ENCODE results near the gene KRTAP12-2. TPM values are rescaled to one million over a fixed set of nuclear protein-coding genes. Genes with fewer than 3 reads are reported as not detected.
"Not testable (repeated sequence)": the region's sequence is repeated elsewhere in the genome, so short reads cannot be mapped to it uniquely, and the experiment has no call there.

KRTAP12-2 gene
- total RNA-seq, 2 donors from 2014 or later = not detected

DNA sequence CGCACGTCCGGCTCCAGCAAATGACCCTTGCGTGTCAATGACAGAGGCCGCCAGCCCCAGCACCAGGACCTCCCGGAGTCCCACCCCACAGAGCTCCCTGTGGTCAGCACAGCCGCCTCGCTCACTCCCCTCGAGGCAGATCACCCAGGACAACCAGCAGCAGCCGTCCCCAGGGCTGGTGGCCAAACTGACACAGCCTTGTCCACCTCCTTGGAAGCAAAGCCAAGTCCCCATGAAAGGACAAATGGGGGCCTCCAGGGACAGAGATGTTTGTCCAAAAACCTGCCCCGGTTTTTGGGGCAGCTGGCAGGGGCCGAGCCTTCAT lies 27.4 kb downstream of the KRTAP12-2 start:
- H3K27ac Mint-ChIP-seq = no peak overlapping the region
- peaks cover 10% of the 10 kb centered on the region for H3K27me3 Mint-ChIP-seq
- no peak overlapping the region for H3K4me3 Mint-ChIP-seq
- no peak for ATAC-seq (replicated peaks)
- peaks cover 5% of the 10 kb centered on the region for H3K4me1 Mint-ChIP-seq
- H3K9me3 Mint-ChIP-seq = peaks cover 17% of the 10 kb centered on the region
- no peaks in the 10 kb centered on the region for H3K36me3 Mint-ChIP-seq (ENCODE audit: low read depth)

DNA sequence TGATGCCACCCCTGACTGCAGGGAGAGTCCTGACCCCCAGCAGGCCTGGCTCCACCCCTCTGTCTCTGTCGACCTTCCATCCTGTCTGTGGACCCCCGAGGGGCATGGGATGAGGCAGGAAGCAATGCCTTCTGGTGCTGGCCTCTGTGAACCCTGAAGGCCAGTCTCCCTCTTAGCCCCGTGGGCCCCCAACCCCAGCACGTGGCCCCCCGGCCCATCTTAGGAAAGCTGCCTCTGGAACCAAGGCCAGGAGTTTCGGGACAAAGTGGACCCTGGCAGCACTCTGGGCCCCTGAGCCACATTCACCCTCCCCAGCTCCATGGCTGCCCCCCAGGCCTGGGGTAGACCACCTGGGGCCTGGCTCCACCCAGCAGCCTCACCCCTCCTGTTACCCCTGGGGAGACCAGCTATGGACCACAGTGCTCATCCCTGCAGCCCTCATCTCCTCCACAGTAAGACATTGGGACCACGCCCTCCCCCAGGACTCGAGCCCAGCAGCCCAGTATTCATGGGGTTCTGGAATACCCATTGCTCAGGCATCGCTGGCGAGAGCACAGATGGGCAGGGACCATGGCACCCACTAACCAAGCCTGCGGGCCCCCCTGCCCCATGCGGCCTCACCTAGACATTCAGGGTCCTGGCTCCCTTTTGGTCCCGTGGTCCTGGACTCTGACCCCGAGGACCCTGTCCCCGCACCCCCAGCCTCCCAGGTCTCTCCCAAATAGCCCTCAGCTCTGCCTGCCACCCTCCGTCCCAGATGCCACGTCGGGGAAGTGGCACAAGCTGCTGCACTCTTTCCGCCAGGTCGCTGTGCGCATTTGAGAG lies 28.0 kb downstream of the KRTAP12-2 start:
- not testable (repeated sequence) for H3K36me3 Mint-ChIP-seq (ENCODE audit: low read depth); H3K4me1 Mint-ChIP-seq; H3K27ac Mint-ChIP-seq; ATAC-seq (replicated peaks); H3K4me3 Mint-ChIP-seq; H3K27me3 Mint-ChIP-seq
- H3K9me3 Mint-ChIP-seq = peaks cover 13% of the 10 kb centered on the region

DNA sequence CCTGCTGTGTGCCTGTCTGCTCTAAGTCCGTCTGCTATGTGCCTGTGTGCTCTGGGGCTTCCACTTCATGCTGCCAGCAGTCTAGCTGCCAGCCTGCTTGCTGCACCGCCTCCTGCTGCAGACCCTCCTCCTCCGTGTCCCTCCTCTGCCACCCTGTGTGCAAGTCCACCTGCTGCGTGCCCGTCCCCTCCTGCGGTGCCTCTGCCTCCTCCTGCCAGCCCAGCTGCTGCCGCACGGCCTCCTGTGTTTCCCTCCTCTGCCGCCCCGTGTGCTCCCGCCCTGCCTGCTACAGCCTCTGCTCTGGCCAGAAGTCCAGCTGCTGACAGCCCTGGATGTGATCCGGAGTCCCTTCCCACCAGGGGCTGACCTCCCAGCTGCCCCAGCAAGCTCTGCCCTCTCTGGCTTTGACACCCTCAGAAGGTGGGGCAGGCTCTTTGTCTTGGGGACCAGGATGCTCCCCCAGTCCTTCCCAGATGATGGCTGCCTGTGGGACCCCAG lies 28.8 kb downstream of the KRTAP12-2 start:
- H3K4me3 Mint-ChIP-seq; H3K27ac Mint-ChIP-seq; H3K36me3 Mint-ChIP-seq (ENCODE audit: low read depth); H3K9me3 Mint-ChIP-seq; H3K27me3 Mint-ChIP-seq; H3K4me1 Mint-ChIP-seq; ATAC-seq (replicated peaks): not testable (repeated sequence)

DNA sequence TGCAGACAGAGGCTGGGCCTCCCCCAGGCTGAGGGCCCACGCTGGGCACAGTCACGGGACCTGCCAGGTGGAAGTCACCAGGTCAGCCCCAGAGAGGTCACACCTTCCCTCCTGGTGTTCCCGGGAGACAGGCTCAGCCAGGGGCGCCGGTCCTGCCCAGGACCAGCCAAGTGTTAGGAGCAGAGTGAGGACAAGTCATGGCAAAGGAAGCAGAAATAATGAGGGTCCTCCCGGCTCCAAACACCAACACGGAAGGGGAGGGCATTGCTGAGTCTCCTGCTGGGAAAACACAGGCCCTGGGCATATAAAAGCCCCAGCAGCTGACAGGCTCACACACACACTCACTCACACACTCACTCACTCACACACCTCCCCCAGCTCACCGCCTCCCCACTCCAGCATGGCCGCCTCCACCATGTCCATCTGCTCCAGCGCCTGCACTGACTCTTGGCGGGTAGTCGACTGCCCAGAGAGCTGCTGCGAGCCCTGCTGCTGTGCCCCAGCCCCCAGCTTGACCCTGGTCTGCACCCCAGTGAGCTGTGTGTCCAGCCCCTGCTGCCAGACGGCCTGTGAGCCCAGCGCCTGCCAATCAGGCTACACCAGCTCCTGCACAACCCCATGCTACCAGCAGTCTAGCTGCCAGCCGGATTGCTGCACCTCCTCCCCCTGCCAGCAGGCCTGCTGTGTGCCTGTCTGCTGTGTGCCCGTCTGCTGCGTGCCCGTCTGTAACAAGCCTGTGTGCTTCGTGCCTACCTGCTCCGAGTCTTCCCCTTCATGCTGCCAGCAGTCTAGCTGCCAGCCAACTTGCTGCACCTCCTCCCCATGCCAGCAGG lies 29.5 kb downstream of the KRTAP12-2 start, which contains the start of gene KRTAP10-10:
Gene KRTAP10-10, plus strand, starts transcription at position 339 of the 833 bp plus-strand sequence. Its CDS starts 62 bp downstream, at position 401.
- Mint-ChIP-seq H3K4me3 (no peak within 1 kb of the TSS), H3K27ac (no peak within 1 kb of the TSS), H3K36me3 (ENCODE audit: low read depth) (no peaks in the 10 kb centered on the region), H3K4me1 (peaks cover 5% of the 10 kb centered on the region), H3K9me3 (peaks cover 9% of the 10 kb centered on the region), H3K27me3 (peaks cover 10% of the 10 kb centered on the region)
- ATAC-seq (replicated peaks) = no peak

DNA sequence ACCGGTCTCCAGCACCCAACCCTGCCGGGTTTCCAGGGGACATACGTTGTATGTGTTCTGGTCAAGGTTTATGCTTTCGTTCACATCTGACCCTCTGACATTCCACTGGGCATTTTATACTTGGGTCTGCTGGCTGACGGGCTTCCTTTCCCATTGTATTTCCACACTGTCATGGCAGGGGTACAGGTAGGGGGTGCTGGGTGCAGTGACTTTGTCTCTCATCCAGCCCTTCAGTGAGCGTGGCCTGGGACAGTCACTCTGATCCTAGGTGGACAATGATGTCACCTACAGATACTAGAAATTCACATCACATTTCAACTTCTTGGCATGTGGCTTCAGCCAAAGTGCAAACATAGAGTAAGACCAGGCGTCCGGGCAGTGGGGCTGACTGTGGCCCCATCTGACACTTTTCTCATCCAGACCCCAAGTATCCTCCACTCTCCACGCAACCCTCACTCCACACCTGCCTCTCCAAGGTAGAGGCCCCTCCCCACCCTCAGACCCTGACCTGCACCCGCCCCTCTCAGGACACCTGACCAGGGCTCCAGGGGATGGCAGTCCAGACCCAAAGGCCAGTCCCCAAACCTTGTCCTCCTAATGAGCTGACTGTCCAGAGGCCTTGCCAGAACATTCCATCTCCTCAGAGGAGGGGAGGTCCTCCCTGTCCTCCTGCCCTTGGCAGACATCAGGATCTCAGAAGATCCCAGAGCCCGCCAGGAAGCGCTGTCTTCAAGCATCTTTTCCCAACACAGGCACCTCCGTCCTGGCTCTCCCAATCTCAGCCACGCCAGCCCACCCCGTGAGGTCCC lies 30.3 kb downstream of the KRTAP12-2 start:
- Mint-ChIP-seq H3K27ac (no peak overlapping the region), H3K27me3 (peaks cover 10% of the 10 kb centered on the region), H3K36me3 (ENCODE audit: low read depth) (no peaks in the 10 kb centered on the region), H3K4me3 (no peak overlapping the region), H3K4me1 (peaks cover 5% of the 10 kb centered on the region), H3K9me3 (peaks cover 15% of the 10 kb centered on the region)
- ATAC-seq (replicated peaks) = no peak

DNA sequence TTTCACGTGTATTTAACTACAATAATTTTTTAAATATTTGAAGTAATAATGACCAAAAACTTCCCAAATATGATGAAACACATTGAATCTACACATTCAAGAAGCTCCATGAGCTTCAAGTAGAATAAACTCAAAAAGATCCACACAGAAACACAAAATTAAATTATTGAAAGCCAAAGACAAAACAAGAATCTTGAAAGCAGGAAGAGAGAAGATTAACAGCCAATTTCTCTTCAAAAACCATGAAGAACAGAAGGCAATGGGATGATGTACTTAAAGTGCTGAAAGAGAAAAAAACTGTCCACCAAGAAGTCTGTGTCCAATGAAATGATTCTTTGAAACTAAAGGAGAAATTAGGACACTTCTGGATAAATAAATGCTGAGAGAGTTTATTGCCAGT lies 34.7 kb downstream of the KRTAP12-2 start:
- H3K9me3 Mint-ChIP-seq = peaks cover 26% of the 10 kb centered on the region
- H3K27me3 Mint-ChIP-seq = no peaks in the 10 kb centered on the region
- ATAC-seq (replicated peaks) = no peak
- no peaks in the 10 kb centered on the region for H3K36me3 Mint-ChIP-seq (ENCODE audit: low read depth)
- H3K27ac Mint-ChIP-seq = no peak overlapping the region
- H3K4me3 Mint-ChIP-seq = no peak overlapping the region
- peaks cover 20% of the 10 kb centered on the region for H3K4me1 Mint-ChIP-seq

DNA sequence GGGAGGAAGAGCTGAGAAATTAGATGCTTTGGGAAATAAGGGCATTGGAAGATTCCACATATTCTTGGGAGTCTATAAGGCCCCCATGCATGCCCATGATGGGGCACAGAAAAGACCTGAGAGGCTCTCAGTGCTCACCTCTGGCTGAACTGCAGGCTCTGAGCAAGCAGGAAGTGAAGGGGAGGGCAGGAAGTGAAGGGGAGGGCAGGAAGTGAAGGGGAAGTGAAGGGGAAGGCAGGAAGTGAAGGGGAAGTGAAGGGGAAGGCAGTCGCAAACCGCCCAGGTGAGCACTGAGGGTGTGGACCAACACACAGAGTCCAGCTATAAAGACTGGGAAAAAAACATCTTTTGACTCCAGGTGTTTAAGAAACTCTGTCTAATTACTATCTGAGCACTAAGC lies 36.3 kb downstream of the KRTAP12-2 start:
- ATAC-seq (replicated peaks) = no peak
- Mint-ChIP-seq H3K36me3 (ENCODE audit: low read depth) (no peaks in the 10 kb centered on the region), H3K4me1 (peaks cover 20% of the 10 kb centered on the region), H3K9me3 (peaks cover 26% of the 10 kb centered on the region), H3K27ac (peak overlapping the region; percentile 11), H3K4me3 (no peak overlapping the region), H3K27me3 (no peaks in the 10 kb centered on the region)

DNA sequence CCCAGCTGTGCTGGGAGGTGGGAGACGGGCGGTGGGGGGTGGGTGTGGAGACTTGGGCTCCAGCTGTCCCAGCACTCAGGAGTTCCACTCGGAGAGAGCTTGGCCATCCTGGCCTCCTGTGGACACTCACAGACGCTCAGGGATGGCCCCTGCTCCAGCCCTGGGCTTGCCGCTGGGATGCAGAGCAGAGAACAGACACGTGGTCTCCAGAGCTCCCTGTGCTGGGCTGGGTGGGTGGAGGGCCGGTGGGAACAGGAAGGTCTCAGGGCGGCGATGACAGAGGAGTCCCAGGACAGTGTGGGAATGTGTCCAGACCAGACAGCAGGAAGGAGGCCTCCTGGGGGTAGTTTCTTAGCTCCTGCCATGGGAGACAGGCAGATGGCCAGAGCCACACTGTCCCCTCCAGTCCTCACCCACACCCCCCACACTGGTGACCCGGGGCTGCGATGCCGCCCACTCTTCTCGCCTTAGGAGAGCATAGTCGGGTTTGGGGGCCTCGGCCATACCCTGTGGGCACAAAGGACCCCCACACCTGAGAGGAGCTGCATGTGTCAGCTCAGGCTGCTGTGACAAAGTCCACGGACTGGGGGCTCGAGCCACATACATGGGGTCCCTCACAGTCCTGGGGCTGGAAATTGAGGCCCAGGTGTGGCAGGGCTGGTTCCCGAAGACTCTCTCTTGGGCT lies 37.9 kb downstream of the KRTAP12-2 start:
- H3K27ac Mint-ChIP-seq = no peak overlapping the region
- peaks cover 36% of the 10 kb centered on the region for H3K9me3 Mint-ChIP-seq
- no peak for ATAC-seq (replicated peaks)
- no peaks in the 10 kb centered on the region for H3K36me3 Mint-ChIP-seq (ENCODE audit: low read depth)
- H3K4me3 Mint-ChIP-seq = no peak overlapping the region
- no peaks in the 10 kb centered on the region for H3K27me3 Mint-ChIP-seq
- peaks cover 20% of the 10 kb centered on the region for H3K4me1 Mint-ChIP-seq

DNA sequence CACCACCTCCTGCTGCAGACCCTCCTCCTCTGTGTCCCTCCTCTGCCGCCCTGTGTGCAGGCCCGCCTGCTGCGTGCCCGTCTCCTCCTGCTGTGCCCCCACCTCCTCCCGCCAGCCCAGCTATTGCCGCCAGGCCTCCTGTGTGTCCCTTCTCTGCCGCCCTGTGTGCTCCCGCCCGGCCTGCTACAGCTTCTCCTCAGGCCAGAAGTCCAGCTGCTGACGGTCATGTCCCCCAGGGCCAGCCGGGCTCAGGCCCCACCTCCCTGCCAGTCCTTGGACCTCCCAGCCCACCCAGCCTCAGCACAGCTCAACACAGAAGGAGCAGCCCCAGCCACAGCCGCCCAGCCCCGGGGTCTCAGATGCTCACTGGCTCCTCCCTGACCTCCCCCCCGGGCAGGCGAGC lies 38.9 kb downstream of the KRTAP12-2 start:
- not testable (repeated sequence) for H3K27me3 Mint-ChIP-seq; H3K36me3 Mint-ChIP-seq (ENCODE audit: low read depth); ATAC-seq (replicated peaks); H3K27ac Mint-ChIP-seq; H3K4me3 Mint-ChIP-seq
- Mint-ChIP-seq H3K9me3 (peaks cover 42% of the 10 kb centered on the region), H3K4me1 (peaks cover 20% of the 10 kb centered on the region)

DNA sequence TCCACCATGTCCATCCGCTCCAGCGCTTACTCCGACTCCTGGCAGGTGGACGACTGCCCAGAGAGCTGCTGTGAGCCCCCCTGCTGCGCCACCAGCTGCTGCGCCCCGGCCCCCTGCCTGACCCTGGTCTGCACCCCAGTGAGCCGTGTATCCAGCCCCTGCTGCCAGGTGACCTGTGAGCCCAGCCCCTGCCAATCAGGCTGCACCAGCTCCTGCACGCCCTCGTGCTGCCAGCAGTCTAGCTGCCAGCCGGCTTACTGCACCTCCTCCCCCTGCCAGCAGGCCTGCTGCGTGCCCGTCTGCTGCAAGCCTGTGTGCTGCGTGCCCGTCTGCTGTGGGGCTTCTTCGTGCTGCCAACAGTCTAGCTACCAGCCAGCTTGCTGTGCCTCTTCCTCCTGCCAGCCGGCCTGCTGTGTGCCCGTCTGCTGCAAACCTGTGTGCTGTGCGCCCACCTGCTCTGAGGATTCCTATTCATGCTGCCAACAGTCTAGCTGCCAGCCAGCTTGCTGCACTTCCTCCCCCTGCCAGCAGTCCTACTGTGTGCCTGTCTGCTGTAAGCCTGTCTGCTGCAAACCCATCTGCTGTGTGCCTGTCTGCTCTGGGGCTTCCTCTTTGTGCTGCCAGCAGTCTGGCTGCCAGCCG lies 39.4 kb downstream of the KRTAP12-2 start:
- peaks cover 41% of the 10 kb centered on the region for H3K9me3 Mint-ChIP-seq
- not testable (repeated sequence) for H3K27ac Mint-ChIP-seq; ATAC-seq (replicated peaks); H3K4me3 Mint-ChIP-seq; H3K36me3 Mint-ChIP-seq (ENCODE audit: low read depth); H3K27me3 Mint-ChIP-seq
- peaks cover 20% of the 10 kb centered on the region for H3K4me1 Mint-ChIP-seq

DNA sequence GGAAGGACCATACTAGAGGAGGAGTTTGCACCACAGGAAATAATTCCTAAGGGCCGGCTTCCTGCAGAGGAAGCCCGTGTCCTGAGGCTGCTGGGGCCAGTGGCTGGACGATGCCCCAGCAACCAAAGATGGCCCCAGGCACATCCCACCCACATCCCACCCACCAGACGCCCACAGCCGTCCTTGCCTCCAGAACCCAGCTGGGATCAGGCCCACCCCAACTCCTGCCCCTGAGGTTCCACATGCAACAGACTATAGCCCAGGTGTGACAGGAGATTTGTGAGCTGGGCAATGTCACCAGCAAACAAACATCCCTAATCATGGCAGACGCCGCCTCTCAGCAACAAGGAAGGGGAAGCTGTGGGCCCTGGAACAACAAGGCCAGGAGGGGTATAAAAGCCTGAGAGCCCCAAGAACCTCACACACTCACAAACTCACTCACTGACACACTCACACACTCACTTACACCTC lies 40.0 kb downstream of the KRTAP12-2 start, which contains the start of gene KRTAP10-9:
Gene KRTAP10-9, plus strand, starts transcription at position 421 of the 471 bp plus-strand sequence. CDS start 79 bp downstream, outside the sequence.
- H3K27ac Mint-ChIP-seq = no peak within 1 kb of the TSS
- peaks cover 35% of the 10 kb centered on the region for H3K9me3 Mint-ChIP-seq
- H3K36me3 Mint-ChIP-seq (ENCODE audit: low read depth) = no peaks in the 10 kb centered on the region
- ATAC-seq (replicated peaks) = no peak
- peaks cover 20% of the 10 kb centered on the region for H3K4me1 Mint-ChIP-seq
- H3K27me3 Mint-ChIP-seq = no peaks in the 10 kb centered on the region
- no peak within 1 kb of the TSS for H3K4me3 Mint-ChIP-seq

DNA sequence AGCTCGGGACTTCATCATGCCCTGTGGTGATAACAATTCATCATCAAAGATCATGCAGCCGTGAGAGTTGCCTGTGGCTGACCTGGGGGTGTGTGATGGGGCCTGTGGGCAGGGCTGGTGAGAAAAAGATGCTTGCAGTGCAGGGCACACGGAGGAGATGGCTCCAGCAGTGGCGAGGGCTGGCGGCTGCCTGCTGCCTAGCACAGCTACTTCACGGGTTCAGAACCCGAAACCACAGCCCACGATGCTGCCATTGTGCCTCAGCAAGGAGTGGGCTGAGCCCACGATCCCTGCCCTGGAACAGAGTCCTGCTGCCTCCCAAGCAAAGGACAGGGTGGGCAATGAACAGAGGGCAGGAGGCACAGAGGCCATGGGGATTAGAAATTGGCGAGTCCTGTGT lies 40.5 kb downstream of the KRTAP12-2 start:
- H3K27me3 Mint-ChIP-seq = no peaks in the 10 kb centered on the region

DNA sequence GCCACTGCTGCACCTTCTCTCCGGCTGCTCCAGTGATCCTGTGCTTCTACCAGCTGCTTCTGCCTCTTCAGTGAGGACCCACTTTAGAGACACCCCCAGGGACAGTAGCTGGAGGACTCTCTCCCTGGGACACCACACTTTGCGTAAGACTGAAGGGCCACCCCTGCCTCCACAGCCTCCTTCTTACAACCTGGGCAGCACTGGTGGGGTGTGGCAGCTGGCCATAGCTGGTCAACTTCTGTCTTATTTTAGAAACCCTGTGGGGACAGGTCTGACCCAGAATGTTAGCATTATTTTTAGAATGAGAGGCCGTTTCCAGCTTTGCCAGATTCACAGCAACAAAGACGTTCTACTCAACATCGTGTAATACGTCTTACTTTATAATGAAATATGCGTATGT lies 41.0 kb downstream of the KRTAP12-2 start:
- ATAC-seq (replicated peaks) = no peak
- Mint-ChIP-seq H3K4me1 (peaks cover 15% of the 10 kb centered on the region), H3K4me3 (no peak overlapping the region), H3K27me3 (no peaks in the 10 kb centered on the region), H3K9me3 (peaks cover 26% of the 10 kb centered on the region), H3K27ac (no peak overlapping the region), H3K36me3 (ENCODE audit: low read depth) (no peaks in the 10 kb centered on the region)

More for the DNA sequence above, 40.5 kb downstream of the KRTAP12-2 start:
- H3K36me3 Mint-ChIP-seq (ENCODE audit: low read depth) = no peaks in the 10 kb centered on the region
- ATAC-seq (replicated peaks) = peak; percentile 23
- no peak overlapping the region for H3K4me3 Mint-ChIP-seq
- H3K9me3 Mint-ChIP-seq = peaks cover 30% of the 10 kb centered on the region
- peaks cover 20% of the 10 kb centered on the region for H3K4me1 Mint-ChIP-seq
- H3K27ac Mint-ChIP-seq = no peak overlapping the region
